NCI-H345 treated with DMSO at 0.1 percent for 48 hours (cell line): ENCODE measurements around the gene DTNA.

Experiments
- DNase-seq: peaks from one replicate; lab custom pipeline; 2025; ENCODE audit not compliant: unreplicated experiment; lab: John Stamatoyannopoulos, UW

Gene DTNA

GRCh38 chr18:34767601-34768027 is 57.5 kb downstream of the DTNA start:
- no peak for DNase-seq

GRCh38 chr18:34771958-34772357 is 61.9 kb downstream of the DTNA start:
- no peak for DNase-seq

- no peak for DNase-seq
Measured at GRCh38 chr18:34772887-34773286, 62.8 kb downstream of the DTNA start.

GRCh38 chr18:34773378-34773777 is 63.3 kb downstream of the DTNA start:
- no peak for DNase-seq

GRCh38 chr18:34773961-34774766 is 64.1 kb downstream of the DTNA start:
- DNase-seq, result no peak

- no peak for DNase-seq
Measured at GRCh38 chr18:34775461-34775860, 65.4 kb downstream of the DTNA start.

- no peak for DNase-seq
Measured at GRCh38 chr18:34779112-34779511, 69.0 kb downstream of the DTNA start.

- DNase-seq, result no peak
Measured at GRCh38 chr18:34780856-34781255, 70.8 kb downstream of the DTNA start.

GRCh38 chr18:34783501-34783900 is 73.4 kb downstream of the DTNA start:
- DNase-seq, result no peak

- no peak for DNase-seq
Measured at GRCh38 chr18:34786162-34786741, 76.2 kb downstream of the DTNA start.

- peak; percentile 84 for DNase-seq
Measured at GRCh38 chr18:34787931-34788532, 77.9 kb downstream of the DTNA start.

- DNase-seq, result no peak
Measured at GRCh38 chr18:34789768-34790344, 79.8 kb downstream of the DTNA start.

- DNase-seq, result no peak
Measured at GRCh38 chr18:34794348-34794747, 84.2 kb downstream of the DTNA start.

GRCh38 chr18:34795070-34795732 is 85.1 kb downstream of the DTNA start:
- no peak for DNase-seq

- DNase-seq, result no peak
Measured at GRCh38 chr18:34796035-34796657, 86.0 kb downstream of the DTNA start.

- DNase-seq, result no peak
Measured at GRCh38 chr18:34799291-34799690, 89.2 kb downstream of the DTNA start.

GRCh38 chr18:34800381-34800780 is 90.3 kb downstream of the DTNA start:
- DNase-seq, result no peak

GRCh38 chr18:34801774-34802173 is 91.7 kb downstream of the DTNA start:
- no peak for DNase-seq

GRCh38 chr18:34802959-34803358 is 92.9 kb downstream of the DTNA start:
- DNase-seq, result no peak

GRCh38 chr18:34803877-34804400 is 93.8 kb downstream of the DTNA start:
- DNase-seq, result no peak
